ENCODE measurements around the gene NUPR2. TPM values are rescaled to one million over a fixed set of nuclear protein-coding genes. Genes with fewer than 3 reads are reported as not detected.

The NUPR2 gene
- not detected in 2 replicates for total RNA-seq

DNA sequence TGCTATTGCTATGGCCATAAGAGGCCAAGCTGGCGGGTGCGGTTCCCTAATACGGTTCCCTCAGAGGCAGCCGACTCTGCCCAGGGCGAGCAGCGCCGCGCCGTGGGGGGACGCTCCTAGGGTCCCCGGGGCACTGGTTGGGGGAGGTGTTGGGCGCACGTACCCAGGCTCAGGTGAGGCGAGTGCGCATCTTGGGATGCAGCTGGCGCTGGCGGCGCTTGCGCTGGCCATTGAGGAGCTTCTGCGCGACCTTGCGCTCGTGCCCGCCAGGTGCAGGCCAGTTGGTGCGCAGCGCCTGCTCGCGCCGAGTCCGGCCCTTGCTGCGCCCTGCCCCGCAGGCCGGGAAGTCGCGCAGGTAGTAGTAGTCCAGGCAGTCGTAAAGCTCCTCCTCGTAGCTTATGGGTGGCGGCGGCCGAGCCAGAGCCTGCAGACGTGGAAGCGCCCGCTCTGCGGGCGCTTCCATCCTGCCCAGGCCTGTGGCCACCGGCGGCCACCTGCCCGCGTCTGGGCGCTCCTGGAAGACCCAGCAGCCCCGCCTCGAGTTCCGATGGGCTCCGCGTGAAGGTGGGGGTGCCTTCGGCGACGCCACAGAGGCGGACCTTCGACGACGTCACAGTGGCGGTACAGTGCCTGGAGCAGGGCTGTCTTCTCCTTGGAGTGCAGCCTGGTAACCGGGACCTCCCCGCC, at the start of gene NUPR2:
Gene NUPR2, minus strand, starts transcription at position 566 of the 687 bp plus-strand sequence. Its CDS starts 103 bp downstream, at position 463.

DNA sequence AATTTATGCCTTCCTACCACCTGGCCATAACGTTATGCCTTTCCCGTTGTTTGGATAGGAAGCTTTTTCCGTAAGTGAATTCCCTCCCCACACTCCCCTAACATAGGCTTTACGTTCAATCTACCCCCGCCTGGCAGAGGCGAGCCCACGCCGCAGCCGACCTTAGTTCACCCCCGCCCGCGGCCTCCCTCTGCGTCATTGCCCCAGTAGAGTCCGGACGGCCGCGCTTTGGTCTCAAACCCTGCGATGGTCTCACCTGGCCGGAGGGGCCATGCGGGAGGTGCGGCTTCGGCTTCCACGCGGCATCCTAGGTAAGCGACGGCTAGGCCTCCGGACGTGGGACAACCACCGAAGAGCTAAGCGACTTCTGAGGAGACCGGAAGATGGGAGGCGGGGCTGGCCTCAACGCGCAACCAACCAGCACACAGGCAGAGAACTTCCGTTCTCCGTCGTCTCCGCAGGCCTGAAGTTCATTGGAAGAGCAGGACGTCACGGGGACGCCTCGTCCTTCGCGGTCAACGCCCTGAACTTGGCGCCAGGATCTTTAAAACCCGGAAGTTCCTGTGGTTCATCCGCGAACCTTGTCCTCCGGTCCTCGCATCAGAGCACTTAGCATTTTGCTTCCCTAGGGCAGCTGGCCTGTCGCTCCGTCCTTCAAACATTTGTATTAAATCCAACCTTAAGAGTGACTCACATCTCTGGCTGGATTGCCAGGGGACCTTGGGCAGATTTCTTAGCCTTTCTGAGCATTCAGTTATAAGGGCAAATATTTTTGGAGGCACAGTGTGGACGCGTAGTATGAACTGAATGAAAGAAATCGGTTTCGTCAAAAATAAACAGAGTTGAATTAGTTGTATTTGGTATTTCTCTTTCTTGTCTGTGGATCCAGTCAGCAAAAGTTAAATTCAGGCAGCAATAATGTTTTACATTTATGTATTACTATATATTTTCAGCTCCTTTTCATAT, 9.8 kb downstream of the NUPR2 start, which contains the start of gene CHCHD2:
Gene CHCHD2, minus strand, starts transcription at position 369 of the 966 bp plus-strand sequence. Its CDS starts 63 bp downstream, at position 306.

DNA sequence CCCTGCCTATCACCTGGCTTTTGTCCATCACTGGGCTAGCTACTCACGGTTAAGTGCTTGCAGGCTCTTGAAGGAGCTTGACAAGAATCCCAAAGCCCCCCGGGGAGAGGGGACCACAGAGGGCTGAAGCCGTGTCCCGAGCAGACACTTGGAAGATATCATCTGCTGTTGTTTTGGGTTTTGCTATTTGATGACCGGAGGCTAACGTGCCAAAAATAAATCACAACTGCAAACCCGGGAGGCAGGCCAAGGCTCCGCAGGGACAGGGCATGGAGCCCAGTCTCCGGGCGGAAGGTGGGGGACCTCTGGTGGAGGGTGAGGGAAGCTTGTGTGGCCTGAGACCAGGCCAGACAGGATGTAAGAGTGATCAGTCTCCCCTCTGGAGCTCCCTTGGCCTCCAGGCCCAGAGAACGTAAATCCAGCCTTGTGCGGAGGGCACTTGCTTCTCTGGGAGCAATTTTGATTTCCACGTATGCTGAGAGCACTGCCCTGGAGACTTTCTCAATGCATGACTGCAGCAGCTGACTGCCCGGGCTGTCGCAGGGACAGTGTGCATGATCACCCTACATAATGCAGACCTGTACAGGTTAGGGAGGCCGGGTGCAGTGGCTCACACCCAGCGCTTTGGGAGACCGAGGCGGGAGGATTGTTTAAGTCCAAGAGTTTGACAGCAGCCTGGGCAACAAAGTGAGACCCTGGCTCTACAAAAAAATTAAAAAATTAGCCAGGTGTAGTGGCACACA, 23.3 kb downstream of the NUPR2 start, which contains the start of gene PHKG1:
Gene PHKG1, minus strand, starts transcription at position 164 of the 743 bp plus-strand sequence. CDS start 4,011 bp downstream, outside the sequence.

Other genes with a start within 250 kb of the NUPR2 start
- 2.2 and 5.2 TPM in 2 replicates for gene ZNF713, start 229.0 kb downstream of the NUPR2 start, total RNA-seq
- gene MRPS17, start 164.5 kb downstream of the NUPR2 start, total RNA-seq, result 19.2 and 22.0 TPM in 2 replicates
- gene NIPSNAP2, start 151.8 kb downstream of the NUPR2 start, total RNA-seq, result 48.2 and 49.6 TPM in 2 replicates
- gene PSPH, start 65.0 kb downstream of the NUPR2 start, total RNA-seq, result 12.7 and 19.7 TPM in 2 replicates
- 192 and 228 TPM in 2 replicates for gene CCT6A, start 64.7 kb downstream of the NUPR2 start, total RNA-seq
- 232 and 251 TPM in 2 replicates for gene SUMF2, start 52.1 kb downstream of the NUPR2 start, total RNA-seq
- gene PHKG1, start 23.5 kb downstream of the NUPR2 start, total RNA-seq, result 0.33 and 0.52 TPM in 2 replicates
- 224 and 300 TPM in 2 replicates for gene CHCHD2, start 9.9 kb downstream of the NUPR2 start, total RNA-seq

Data from dermis lymphatic vessel endothelial cell (primary cell).